Measurements from ENCODE around the gene GALNT15. TPM values are rescaled to one million over a fixed set of nuclear protein-coding genes. Genes with fewer than 3 reads are reported as not detected.

The GALNT15 gene
- polyA plus RNA-seq, 1 experiment = 27.9 TPM

GRCh38 chr3:16186565-16186964 lies 12.1 kb downstream of the GALNT15 start:
- no peak for TF ChIP-seq CTCF (IDR thresholded peaks at IDR 0.05; ENCODE audit: low read depth, low read length)
- POLR2A ChIA-PET = no interaction called here
- H3K27me3 ChIP-seq (ENCODE audit: control insufficient read depth, insufficient read depth, low read length) = no peaks in the 10 kb centered on the region
- CTCF ChIA-PET = interaction anchor here (0.9 to 1.7 kb wide), 3 partner anchors 23 to 374 kb away, joined by 3 to 4 read pairs (median 4); no protein-coding TSS in a partner anchor
- no peak for DNase-seq (ENCODE audit: low read depth, low spot score)
- no peak overlapping the region for H3K27ac ChIP-seq (ENCODE audit: low read depth, low read length)
- no peak overlapping the region for H3K4me3 ChIP-seq (ENCODE audit: low read depth, low read length)
- H3K9me3 ChIP-seq (ENCODE audit: control insufficient read depth, insufficient read depth, low read length) = no peaks in the 10 kb centered on the region

GRCh38 chr3:16187213-16187790 lies 12.8 kb downstream of the GALNT15 start:
- Histone ChIP-seq H3K4me3 (ENCODE audit: low read depth, low read length) (no peak overlapping the region), H3K27ac (ENCODE audit: low read depth, low read length) (peak overlapping the region; percentile 25), H3K27me3 (ENCODE audit: control insufficient read depth, insufficient read depth, low read length) (no peaks in the 10 kb centered on the region), H3K9me3 (ENCODE audit: control insufficient read depth, insufficient read depth, low read length) (no peaks in the 10 kb centered on the region)
- POLR2A ChIA-PET = no interaction called here
- TF ChIP-seq CTCF (IDR thresholded peaks at IDR 0.05; ENCODE audit: low read depth, low read length) = no peak
- CTCF ChIA-PET = no interaction called here
- DNase-seq (ENCODE audit: low read depth, low spot score) = no peak

- Histone ChIP-seq H3K27ac (ENCODE audit: low read depth, low read length) (no peak overlapping the region), H3K9me3 (ENCODE audit: control insufficient read depth, insufficient read depth, low read length) (no peaks in the 10 kb centered on the region), H3K27me3 (ENCODE audit: control insufficient read depth, insufficient read depth, low read length) (no peaks in the 10 kb centered on the region), H3K4me3 (ENCODE audit: low read depth, low read length) (no peak overlapping the region)
- POLR2A ChIA-PET = no interaction called here
- CTCF ChIA-PET = no interaction called here
- DNase-seq (ENCODE audit: low read depth, low spot score) = no peak
- no peak for TF ChIP-seq CTCF (IDR thresholded peaks at IDR 0.05; ENCODE audit: low read depth, low read length)
Observed at GRCh38 chr3:16188071-16188470, 13.6 kb downstream of the GALNT15 start.

GRCh38 chr3:16189201-16189600 lies 14.7 kb downstream of the GALNT15 start:
- Histone ChIP-seq H3K4me3 (ENCODE audit: low read depth, low read length) (no peak overlapping the region), H3K9me3 (ENCODE audit: control insufficient read depth, insufficient read depth, low read length) (no peaks in the 10 kb centered on the region), H3K27ac (ENCODE audit: low read depth, low read length) (no peak overlapping the region), H3K27me3 (ENCODE audit: control insufficient read depth, insufficient read depth, low read length) (no peaks in the 10 kb centered on the region)
- POLR2A ChIA-PET = no interaction called here
- CTCF ChIA-PET = interaction anchor here (0.6 to 0.7 kb wide), 2 partner anchors 328 to 374 kb away, joined by 3 to 7 read pairs; no protein-coding TSS in a partner anchor
- no peak for TF ChIP-seq CTCF (IDR thresholded peaks at IDR 0.05; ENCODE audit: low read depth, low read length)
- DNase-seq (ENCODE audit: low read depth, low spot score) = no peak

- ChIA-PET POLR2A (no interaction called here), CTCF (interaction anchor here (0.6 to 1.2 kb wide), 2 partner anchors 61 to 375 kb away, joined by 3 to 5 read pairs; no protein-coding TSS in a partner anchor)
- no peak for DNase-seq (ENCODE audit: low read depth, low spot score)
- H3K9me3 ChIP-seq (ENCODE audit: control insufficient read depth, insufficient read depth, low read length) = no peaks in the 10 kb centered on the region
- no peak overlapping the region for H3K27ac ChIP-seq (ENCODE audit: low read depth, low read length)
- no peak overlapping the region for H3K4me3 ChIP-seq (ENCODE audit: low read depth, low read length)
- no peaks in the 10 kb centered on the region for H3K27me3 ChIP-seq (ENCODE audit: control insufficient read depth, insufficient read depth, low read length)
- no peak for TF ChIP-seq CTCF (IDR thresholded peaks at IDR 0.05; ENCODE audit: low read depth, low read length)
Observed at GRCh38 chr3:16190704-16191103, 16.2 kb downstream of the GALNT15 start.
